Measurements from ENCODE around the gene RCC1. TPM values are rescaled to one million over a fixed set of nuclear protein-coding genes. Genes with fewer than 3 reads are reported as not detected.

The RCC1 gene
- polyA plus RNA-seq, 1 of the 3 experiments (the other 2 are of a cell fraction): 61.0 TPM

GRCh38 chr1:28545246-28545628 is 39.4 kb downstream of the RCC1 start:
- H3K79me2 ChIP-seq (ENCODE audit: insufficient read depth): no peaks in the 10 kb centered on the region
- peaks cover 3% of the 10 kb centered on the region for H3F3A ChIP-seq (replicated peaks; ENCODE audit: insufficient read depth)
- POLR2A ChIA-PET: interaction anchor here (1.2 kb wide), 1 partner anchor 37 kb away, joined by 3 read pairs; no protein-coding TSS in a partner anchor
- no peak overlapping the region for H3K9ac ChIP-seq
- no peaks in the 10 kb centered on the region for H3K9me2 ChIP-seq
- WGBS (ENCODE audit: low lambda C conversion rate): 97% methylated on average over 4 of the region's 4 CpGs
- no peak overlapping the region for H3K4me2 ChIP-seq
- TF ChIP-seq ELF1 (IDR thresholded peaks at IDR 0.05) (no peak), FOSL2 (IDR thresholded peaks at IDR 0.05; ENCODE audit: borderline replicate concordance, low read depth) (no peak), USF2 (IDR thresholded peaks at IDR 0.05; ENCODE audit: borderline replicate concordance, low read depth, low read length) (no peak), TAF1 (IDR thresholded peaks at IDR 0.05; ENCODE audit: borderline replicate concordance, low read depth, low read length) (no peak), RFX5 (IDR thresholded peaks at IDR 0.05; ENCODE audit: low read length) (no peak), POLR2AphosphoS5 (IDR thresholded peaks at IDR 0.05; ENCODE audit: low read depth, low read length) (no peak)
- no peak overlapping the region for H3K4me3 ChIP-seq (ENCODE audit: low read depth in 2 of 2, low read length in 1 of 2)
- H2AFZ ChIP-seq (ENCODE audit: low read depth): no peak overlapping the region
- no peak for DNase-seq
- H3K36me3 ChIP-seq (replicated peaks in 1 of 2; ENCODE audit: control insufficient read depth in 1 of 2, insufficient read depth in 2 of 2, low read length in 1 of 2): no peaks in the 10 kb centered on the region
- H3K27me3 ChIP-seq (ENCODE audit: insufficient read depth): no peaks in the 10 kb centered on the region
- no peaks in the 10 kb centered on the region for H4K20me1 ChIP-seq (ENCODE audit: insufficient read depth)
- no peaks in the 10 kb centered on the region for H3K4me1 ChIP-seq (ENCODE audit: control insufficient read depth in 1 of 2, insufficient read depth in 2 of 2, low read depth in 1 of 2, low read length in 1 of 2)
- CTCF ChIA-PET: interaction anchor here (1.1 kb wide), 1 partner anchor 8 kb away, joined by 3 read pairs; no protein-coding TSS in a partner anchor
- H3K27ac ChIP-seq (ENCODE audit: low read depth in 2 of 2, low read length in 1 of 2): no peak overlapping the region
- no peaks in the 10 kb centered on the region for H3K9me3 ChIP-seq

DNA sequence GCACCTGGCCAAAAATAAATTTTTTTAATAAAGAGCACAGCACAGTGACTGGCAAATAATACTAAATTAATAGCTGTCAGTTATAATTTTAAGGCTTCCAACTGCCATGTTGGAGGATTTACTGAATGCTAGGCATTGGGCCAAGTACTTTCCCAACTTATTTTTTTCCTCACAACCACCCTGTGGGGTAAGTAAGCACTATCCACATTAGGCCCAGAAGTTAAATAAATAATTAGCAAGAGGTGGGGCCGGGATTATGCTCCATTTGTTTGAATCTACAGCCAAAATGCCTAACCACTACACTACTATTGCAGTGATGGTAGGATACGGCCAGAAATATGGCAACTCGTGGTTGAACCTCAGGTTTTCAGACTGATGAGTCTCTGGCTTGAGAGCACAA is 42.5 kb downstream of the RCC1 start:
- peaks cover 3% of the 10 kb centered on the region for H3K79me2 ChIP-seq (ENCODE audit: insufficient read depth)
- no peak overlapping the region for H2AFZ ChIP-seq (ENCODE audit: low read depth)
- no peaks in the 10 kb centered on the region for H4K20me1 ChIP-seq (ENCODE audit: insufficient read depth)
- no peak overlapping the region for H3K27ac ChIP-seq (ENCODE audit: low read depth in 2 of 2, low read length in 1 of 2)
- H3F3A ChIP-seq (replicated peaks; ENCODE audit: insufficient read depth): no peaks in the 10 kb centered on the region
- H3K4me3 ChIP-seq (ENCODE audit: low read depth in 2 of 2, low read length in 1 of 2): no peak overlapping the region
- TF ChIP-seq, protein P1, sequence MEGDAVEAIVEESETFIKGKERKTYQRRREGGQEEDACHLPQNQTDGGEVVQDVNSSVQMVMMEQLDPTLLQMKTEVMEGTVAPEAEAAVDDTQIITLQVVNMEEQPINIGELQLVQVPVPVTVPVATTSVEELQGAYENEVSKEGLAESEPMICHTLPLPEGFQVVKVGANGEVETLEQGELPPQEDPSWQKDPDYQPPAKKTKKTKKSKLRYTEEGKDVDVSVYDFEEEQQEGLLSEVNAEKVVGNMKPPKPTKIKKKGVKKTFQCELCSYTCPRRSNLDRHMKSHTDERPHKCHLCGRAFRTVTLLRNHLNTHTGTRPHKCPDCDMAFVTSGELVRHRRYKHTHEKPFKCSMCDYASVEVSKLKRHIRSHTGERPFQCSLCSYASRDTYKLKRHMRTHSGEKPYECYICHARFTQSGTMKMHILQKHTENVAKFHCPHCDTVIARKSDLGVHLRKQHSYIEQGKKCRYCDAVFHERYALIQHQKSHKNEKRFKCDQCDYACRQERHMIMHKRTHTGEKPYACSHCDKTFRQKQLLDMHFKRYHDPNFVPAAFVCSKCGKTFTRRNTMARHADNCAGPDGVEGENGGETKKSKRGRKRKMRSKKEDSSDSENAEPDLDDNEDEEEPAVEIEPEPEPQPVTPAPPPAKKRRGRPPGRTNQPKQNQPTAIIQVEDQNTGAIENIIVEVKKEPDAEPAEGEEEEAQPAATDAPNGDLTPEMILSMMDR (IDR thresholded peaks at IDR 0.05): no peak
- no peak for TF ChIP-seq MXI1 (IDR thresholded peaks at IDR 0.05; ENCODE audit: low read depth, low read length)
- no peaks in the 10 kb centered on the region for H3K9me2 ChIP-seq
- WGBS (ENCODE audit: low lambda C conversion rate): 86% methylated on average over 3 of the region's 3 CpGs
- no peak for DNase-seq
- POLR2A ChIA-PET: interaction anchor here (1.2 kb wide), 1 partner anchor 34 kb away, joined by 3 read pairs; no protein-coding TSS in a partner anchor
- H3K9ac ChIP-seq: no peak overlapping the region
- no peaks in the 10 kb centered on the region for H3K9me3 ChIP-seq
- H3K27me3 ChIP-seq (ENCODE audit: insufficient read depth): no peaks in the 10 kb centered on the region
- no peaks in the 10 kb centered on the region for H3K36me3 ChIP-seq (replicated peaks in 1 of 2; ENCODE audit: control insufficient read depth in 1 of 2, insufficient read depth in 2 of 2, low read length in 1 of 2)
- H3K4me2 ChIP-seq: no peak overlapping the region
- H3K4me1 ChIP-seq (ENCODE audit: control insufficient read depth in 1 of 2, insufficient read depth in 2 of 2, low read depth in 1 of 2, low read length in 1 of 2): no peaks in the 10 kb centered on the region; a peak in 2 of 4 replicates
- CTCF ChIA-PET: interaction anchor here (1.3 kb wide), 1 partner anchor 54 kb away, joined by 4 read pairs; no protein-coding TSS in a partner anchor

DNA sequence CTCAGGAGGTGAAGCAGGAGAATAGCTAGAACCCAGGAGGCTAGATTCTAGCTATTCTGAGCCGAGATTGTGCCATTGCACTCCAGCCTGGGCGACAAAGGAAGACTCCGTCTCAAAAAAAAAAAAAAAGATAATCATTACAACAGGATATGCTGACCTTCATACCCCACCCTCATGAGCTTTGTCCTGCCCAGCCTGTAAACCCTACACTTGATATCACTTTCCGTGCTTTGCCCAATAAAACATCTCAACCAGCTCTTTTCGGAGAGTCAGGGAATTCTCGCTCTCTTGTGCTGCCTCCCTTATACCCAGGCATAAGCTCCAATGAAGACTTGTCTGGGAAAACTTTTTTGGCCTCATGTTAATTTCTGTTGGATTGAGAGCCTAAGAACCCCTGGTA is 45.5 kb downstream of the RCC1 start:
- no peaks in the 10 kb centered on the region for H3F3A ChIP-seq (replicated peaks; ENCODE audit: insufficient read depth)
- DNase-seq: no peak
- H3K27me3 ChIP-seq (ENCODE audit: insufficient read depth): no peaks in the 10 kb centered on the region
- ChIA-PET POLR2A (interaction anchor here (0.8 to 1.0 kb wide), 2 partner anchors 13 to 30 kb away, joined by 3 to 5 read pairs; no protein-coding TSS in a partner anchor), CTCF (no interaction called here)
- H3K36me3 ChIP-seq (replicated peaks in 1 of 2; ENCODE audit: control insufficient read depth in 1 of 2, insufficient read depth in 2 of 2, low read length in 1 of 2): peaks cover 3 to 10% of the 10 kb centered on the region in 2 experiments
- no peak overlapping the region for H3K4me3 ChIP-seq (ENCODE audit: low read depth in 2 of 2, low read length in 1 of 2)
- H2AFZ ChIP-seq (ENCODE audit: low read depth): no peak overlapping the region
- no peak overlapping the region for H3K27ac ChIP-seq (ENCODE audit: low read depth in 2 of 2, low read length in 1 of 2)
- 95% methylated on average over 6 of the region's 6 CpGs for WGBS (ENCODE audit: low lambda C conversion rate)
- TF ChIP-seq YY1 (IDR thresholded peaks at IDR 0.05; ENCODE audit: low read depth) (no peak), RCOR1 (IDR thresholded peaks at IDR 0.05; ENCODE audit: low read length) (no peak), ELF1 (IDR thresholded peaks at IDR 0.05) (no peak), NFIC (IDR thresholded peaks at IDR 0.05; ENCODE audit: borderline replicate concordance) (no peak), EZH2phosphoT487 (IDR thresholded peaks at IDR 0.05; ENCODE audit: borderline replicate concordance, low read depth) (no peak), JUND (IDR thresholded peaks at IDR 0.05) (no peak), SIN3A (IDR thresholded peaks at IDR 0.05; ENCODE audit: borderline replicate concordance, low read depth, low read length) (no peak), RFX5 (IDR thresholded peaks at IDR 0.05; ENCODE audit: low read length) (no peak), FOXM1 (IDR thresholded peaks at IDR 0.05; ENCODE audit: low read depth) (no peak)
- TF ChIP-seq, protein P2, sequence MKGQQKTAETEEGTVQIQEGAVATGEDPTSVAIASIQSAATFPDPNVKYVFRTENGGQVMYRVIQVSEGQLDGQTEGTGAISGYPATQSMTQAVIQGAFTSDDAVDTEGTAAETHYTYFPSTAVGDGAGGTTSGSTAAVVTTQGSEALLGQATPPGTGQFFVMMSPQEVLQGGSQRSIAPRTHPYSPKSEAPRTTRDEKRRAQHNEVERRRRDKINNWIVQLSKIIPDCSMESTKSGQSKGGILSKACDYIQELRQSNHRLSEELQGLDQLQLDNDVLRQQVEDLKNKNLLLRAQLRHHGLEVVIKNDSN (IDR thresholded peaks at IDR 0.05; ENCODE audit: borderline replicate concordance, low read depth): no peak
- H3K4me1 ChIP-seq (ENCODE audit: control insufficient read depth in 1 of 2, insufficient read depth in 2 of 2, low read depth in 1 of 2, low read length in 1 of 2): no peaks in the 10 kb centered on the region; a peak in 2 of 4 replicates
- no peak overlapping the region for H3K9ac ChIP-seq
- H3K9me2 ChIP-seq: no peaks in the 10 kb centered on the region
- H4K20me1 ChIP-seq (ENCODE audit: insufficient read depth): no peaks in the 10 kb centered on the region
- peaks cover 29% of the 10 kb centered on the region for H3K79me2 ChIP-seq (ENCODE audit: insufficient read depth)
- no peaks in the 10 kb centered on the region for H3K9me3 ChIP-seq
- H3K4me2 ChIP-seq: no peak overlapping the region

Data from SK-N-SH (cell line).